ENCODE results near the gene OR2B2.
A peak's percentile ranks its signal among the peaks of the same experiment; 100 is the strongest.

OR2B2 gene

DNA sequence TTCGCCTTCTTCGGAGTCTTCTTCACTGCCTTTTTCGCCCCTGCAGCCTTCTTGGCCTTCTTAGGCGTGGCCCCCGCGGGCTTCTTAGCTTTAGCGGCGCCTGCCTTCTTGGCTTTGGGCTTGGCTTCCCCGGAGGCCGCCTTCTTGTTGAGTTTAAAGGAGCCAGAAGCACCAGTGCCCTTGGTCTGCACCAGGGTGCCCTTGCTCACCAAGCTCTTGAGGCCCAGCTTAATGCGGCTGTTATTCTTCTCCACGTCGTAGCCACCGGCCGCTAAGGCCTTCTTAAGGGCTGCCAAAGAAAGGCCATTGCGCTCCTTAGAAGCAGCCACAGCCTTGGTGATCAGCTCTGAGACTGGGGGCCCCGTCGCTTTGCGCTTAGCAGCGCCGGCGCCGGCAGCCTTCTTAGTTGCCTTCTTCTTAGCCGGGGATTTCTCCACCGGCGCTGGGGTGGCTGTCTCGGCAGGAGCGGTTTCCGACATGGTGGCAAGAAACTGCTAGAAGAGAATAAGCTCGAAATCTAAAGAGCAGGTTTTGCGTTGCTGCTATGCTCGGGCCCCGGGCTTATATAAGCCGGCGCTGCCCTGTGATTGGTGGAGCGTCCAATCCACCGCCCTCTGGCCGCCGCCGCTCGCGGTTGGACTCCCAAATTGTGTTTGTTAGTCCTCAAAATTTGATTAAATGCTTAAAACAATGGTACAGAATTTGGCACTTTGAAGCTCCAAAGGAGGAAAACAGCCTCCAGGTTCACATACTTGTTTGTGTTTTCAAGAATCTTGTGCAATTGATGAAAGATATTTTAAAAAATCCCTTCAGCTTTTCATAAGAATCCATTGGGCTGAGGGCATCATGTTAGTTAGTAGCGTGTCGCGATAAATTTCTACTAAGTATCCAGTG lies 44.9 kb downstream of the OR2B2 start:
- DNase-seq (ENCODE audit: low spot score) = peak; percentile 77

DNA sequence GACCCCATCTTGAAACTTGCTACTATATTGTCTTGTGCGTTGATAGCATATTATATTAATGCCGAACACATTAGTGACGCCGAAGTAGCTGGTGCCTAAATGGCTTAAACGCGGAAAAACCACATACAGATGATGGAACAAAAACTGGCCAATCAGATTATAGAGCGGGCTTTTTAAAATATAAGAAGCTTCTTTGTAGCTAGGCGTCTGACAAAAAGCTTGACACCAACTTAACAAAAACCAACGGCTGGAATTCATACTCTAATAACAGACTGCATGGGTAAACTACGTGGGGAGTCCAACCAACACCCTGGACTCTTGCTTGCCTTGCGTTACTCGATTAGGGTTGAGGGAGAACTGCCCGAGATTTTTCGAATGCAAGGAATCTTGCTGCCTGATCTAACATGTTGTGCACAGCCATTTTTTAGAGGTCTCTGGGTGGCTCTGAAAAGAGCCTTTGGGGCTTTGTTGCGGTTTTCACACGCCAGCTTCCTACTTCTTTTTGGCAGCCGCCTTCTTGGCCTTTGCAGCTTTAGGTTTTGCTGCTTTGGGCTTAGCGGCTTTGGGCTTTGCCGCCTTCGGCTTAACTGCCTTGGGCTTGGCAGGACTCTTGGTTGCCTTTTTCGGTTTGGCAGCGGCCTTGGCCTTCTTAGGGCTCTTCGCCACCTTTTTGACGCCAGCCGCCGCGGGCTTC lies 45.7 kb downstream of the OR2B2 start:
- DNase-seq (ENCODE audit: low spot score) = peak; percentile 71

DNA sequence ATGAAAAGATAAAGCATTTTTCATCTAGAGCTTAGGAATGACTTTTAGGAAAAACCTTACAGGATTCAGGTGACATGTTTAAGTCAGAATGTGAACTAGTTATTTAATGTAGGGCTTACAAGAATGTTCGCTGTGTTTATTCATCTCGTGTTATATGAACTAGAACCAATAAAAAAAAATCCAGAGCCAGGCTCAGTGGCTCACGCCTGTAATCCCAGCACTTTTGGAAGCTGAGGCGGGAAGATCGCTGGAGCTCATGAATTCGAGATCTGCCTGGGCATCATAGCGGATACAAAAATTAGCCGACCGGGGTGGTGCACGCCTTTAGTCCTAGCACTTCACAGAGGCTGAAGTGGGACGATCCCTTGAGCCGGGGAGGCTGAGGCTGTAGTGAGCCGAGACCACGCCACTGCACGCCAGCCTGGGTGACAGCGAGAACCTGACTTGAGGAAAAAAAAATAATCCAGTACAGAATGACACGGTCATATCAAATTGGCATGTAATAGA lies 46.3 kb downstream of the OR2B2 start:
- DNase-seq (ENCODE audit: low spot score) = no peak

DNA sequence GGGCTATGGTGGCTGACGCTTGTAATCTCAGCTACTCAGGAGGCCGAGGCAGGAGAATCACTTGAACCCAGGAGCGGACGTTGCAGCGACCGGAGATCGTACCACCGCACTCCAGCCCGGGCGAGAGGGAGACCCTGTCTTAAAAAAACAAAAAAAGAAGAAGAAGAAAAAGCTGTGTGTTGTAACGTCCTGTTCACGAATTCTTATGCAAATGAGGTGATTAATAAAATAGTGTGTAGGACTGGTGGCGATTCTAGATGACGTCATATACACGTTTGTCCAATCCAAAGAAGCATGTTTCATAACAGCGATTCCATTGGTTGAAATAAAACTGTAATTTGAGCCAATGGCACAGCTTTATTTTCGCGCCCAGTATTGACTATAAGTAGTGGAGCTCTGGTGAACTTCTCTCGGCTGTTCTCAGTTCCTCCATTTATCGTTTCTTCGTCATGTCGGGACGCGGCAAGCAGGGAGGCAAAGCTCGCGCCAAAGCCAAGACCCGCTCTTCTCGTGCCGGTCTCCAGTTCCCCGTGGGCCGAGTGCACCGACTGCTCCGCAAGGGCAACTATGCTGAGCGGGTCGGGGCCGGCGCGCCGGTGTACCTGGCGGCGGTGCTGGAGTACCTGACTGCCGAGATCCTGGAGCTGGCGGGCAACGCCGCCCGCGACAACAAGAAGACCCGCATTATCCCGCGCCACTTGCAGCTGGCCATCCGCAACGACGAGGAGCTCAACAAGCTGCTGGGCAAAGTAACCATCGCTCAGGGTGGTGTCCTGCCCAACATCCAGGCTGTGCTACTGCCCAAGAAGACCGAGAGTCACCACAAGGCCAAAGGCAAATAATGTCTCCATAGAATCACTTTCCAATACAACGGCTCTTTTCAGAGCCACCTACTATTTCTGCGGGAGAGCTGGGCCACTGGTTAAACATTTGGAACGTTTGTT lies 47.0 kb downstream of the OR2B2 start:
- DNase-seq (ENCODE audit: low spot score) = peak; percentile 89

DNA sequence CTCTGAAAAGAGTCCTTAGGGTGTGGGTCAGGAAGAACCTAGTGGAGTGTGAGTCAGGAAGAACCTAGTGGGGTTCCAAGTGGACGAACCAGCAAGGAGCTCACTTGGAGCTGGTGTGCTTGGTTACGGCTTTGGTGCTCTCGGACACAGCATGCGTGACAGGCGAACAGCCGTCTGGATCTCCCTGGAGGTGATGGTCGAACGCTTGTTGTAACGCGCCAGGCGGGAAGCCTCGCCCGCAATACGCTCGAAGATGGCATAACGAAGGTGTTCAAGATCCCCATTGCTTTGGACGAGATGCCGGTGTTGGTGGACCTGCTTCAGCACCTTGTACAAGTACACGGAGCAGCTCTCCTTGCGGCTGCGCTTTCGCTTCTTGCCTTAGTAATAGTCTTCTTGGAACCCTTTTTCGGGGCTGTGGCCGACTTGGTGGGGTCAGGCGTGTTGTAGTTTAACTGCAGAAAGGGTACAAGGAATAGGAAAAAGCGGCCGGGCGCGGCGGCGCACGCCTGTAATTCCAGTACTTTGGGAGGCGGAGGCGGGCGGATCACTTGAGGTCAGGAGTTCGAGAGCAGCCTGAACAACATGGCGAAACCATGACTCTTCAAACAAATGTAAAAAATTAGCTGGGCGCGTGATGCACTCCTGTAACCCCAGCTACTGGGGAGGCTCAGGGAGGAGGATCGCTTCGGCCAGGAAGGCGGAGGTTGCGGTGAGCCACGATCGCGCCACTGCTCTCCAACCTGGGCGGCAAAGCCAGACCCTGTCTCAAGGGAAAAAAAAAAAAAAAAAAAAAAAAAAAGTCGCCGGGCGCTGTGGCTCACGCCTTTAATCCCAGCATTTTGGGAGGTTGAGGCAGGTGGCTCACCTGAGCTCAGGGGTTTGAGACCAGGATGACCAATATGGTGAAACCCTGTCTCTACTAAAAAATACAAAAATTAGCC lies 48.0 kb downstream of the OR2B2 start:
- DNase-seq (ENCODE audit: low spot score) = no peak

DNA sequence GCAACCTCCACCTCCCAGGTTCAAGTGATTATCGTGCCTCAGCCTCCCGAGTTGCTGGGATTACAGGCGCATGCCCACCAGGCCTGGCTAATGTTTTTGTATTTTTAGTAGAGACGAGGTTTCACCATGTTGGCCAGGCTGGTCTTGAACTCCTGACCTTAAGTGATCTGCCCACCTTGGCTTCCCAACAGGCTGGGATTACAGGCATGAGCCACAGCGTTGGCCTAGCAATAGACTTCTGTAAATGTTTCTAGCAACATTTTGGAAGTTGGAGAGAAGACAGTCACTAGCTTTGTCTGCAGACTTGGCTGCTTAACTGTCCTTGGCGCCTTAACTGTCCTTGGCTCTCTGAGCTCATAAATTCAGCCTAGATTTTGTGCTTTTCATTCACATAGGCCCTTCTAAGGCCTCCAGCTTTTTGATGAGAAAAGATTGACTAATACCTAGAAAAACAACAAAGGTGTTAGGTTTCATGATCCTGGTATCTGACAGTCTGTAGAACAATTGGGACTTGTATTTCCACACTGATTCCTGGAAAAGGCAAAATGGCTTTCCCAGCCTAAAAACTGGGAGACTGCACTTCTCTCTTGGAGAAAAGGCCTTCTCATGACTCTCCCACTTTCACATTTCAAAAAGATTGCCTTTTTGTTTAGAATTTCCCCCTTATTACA lies 49.7 kb downstream of the OR2B2 start:
- no peak for DNase-seq (ENCODE audit: low spot score)

DNA sequence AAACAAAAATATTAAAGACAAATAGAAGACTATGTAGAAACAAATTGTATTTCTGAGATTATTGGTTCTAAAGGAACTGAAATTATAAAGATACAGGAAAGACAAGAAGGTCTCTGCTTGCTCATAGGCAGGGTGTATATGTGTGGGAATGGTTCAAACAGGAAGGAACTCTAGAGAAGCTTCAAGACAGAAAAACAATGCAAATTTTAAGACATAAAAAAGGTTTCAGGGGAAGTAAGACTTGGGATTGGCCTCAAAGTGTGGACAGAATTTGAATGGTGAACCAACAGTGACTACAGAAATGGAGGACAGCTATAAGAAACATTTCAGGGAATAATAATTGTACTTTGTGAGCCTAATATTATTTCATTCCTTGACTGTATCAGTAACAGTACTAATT lies 50.3 kb downstream of the OR2B2 start:
- no peak for DNase-seq (ENCODE audit: low spot score)

DNA sequence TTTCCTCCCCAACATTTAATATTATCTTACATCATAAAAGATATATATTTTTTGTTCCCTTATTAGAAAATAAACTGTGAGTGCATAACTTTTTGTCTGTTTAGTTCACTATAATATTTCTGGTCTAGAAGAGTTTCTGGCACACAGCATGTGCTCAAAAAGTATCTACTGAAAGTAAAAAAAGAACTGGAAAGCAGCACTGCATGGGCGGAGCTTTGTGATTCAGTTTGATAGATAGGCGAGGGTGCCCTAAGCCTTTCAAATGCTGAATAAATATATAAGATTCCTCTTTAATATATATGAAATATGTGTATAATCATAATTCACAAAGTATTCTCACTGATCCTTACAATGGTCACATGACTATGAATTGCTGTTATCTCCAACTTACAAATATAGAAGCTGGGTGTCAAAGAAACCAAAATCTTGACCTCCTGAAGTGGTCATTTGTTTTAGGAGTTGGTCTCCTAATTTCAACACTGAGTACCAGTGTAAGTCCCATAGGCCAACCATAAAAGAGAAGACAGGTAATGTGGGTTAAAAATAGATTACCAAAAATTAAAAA lies 50.8 kb downstream of the OR2B2 start:
- DNase-seq (ENCODE audit: low spot score) = no peak

All from CD4-positive, alpha-beta T cell treated with Interleukin-6 at 100 ng/mL for 8 hours (primary cell).